ENCODE data around the gene CISTR.
A peak's percentile ranks its signal among the peaks of the same experiment; 100 is the strongest.
"Not testable (repeated sequence)": the region's sequence is repeated elsewhere in the genome, so short reads cannot be mapped to it uniquely, and the experiment has no call there.

CISTR gene

DNA sequence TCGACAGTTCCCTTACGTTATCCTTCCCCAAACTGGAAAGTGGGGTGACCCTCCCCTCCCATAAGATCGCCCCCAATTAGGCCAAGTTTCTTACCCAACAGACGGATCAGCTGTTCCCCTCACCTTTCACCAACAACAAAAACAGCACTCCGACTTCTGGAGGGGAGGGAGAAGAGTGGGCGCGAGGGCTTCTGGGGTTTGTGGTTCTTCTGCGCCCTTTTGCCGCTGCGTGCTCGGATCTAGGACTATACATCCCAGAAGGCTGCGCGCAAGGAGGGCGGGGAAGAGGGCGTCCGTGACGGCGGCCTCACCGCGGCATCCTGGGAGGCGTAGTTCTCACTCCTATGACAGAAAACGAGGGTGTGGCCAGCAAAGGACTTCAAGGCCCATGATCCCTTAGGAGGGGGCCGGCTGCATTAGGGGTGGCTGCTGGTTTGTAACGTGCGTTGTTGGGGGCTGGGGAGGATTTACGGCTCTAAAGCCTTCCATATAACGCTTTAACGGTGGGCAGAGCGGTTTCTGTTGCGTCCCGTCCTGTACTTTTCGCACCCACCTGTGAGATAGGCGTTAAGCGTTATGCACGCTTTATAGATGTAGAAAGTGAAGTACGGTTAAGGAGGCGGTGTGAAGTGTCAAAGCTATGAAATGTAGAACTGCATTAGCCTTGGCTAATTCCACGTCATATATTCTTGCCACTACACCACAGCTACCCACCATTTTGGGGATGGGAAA lies 24.3 kb downstream of the CISTR start, which contains the start of gene CALCOCO1:
CALCOCO1 (minus strand) TSS at position 143 of the 732 bp plus-strand sequence. CDS start 2,210 bp downstream, outside the sequence.
- Histone ChIP-seq H3K36me3 (ENCODE audit: insufficient read depth, insufficient read length, low read length) (peaks cover 9% of the 10 kb centered on the region), H3K27me3 (ENCODE audit: insufficient read depth, insufficient read length) (no peaks in the 10 kb centered on the region), H3K9me3 (ENCODE audit: insufficient read depth, low read length) (no peaks in the 10 kb centered on the region), H3K4me3 (ENCODE audit: insufficient read length, low read depth) (peak within 1 kb of the TSS; percentile 74), H3K9ac (ENCODE audit: insufficient read length, low read depth) (peak within 1 kb of the TSS; percentile 65), H3K4me1 (ENCODE audit: insufficient read depth, insufficient read length) (peaks cover 2% of the 10 kb centered on the region)
- no peak for TF ChIP-seq SUZ12 (IDR thresholded peaks at IDR 0.05; ENCODE audit: extremely low read depth, insufficient read depth, insufficient read length)
- TF ChIP-seq YY1 (IDR thresholded peaks at IDR 0.05; ENCODE audit: insufficient read depth, insufficient read length), result peak; percentile 9
- peak; percentile 98 for DNase-seq (ENCODE audit: low read depth, low spot score)

DNA sequence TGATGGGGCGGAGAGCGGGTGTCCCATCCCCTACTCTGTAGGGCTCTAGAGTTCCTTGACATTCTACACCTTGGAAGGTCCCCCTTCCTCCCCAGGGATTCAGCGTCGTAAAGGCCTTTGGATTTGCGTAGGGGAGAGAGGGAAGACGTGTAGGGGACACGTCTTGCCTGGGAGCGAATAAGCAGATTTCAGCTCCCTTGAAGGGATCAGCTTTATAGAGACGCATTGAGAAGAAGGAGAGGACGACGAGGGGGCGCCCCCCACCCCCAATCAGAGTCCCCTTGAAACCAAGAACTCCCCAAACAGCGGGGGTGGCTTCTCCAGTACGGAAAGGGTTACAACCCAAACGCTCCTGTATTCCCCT lies 24.9 kb downstream of the CISTR start:
- no peak for TF ChIP-seq YY1 (IDR thresholded peaks at IDR 0.05; ENCODE audit: insufficient read depth, insufficient read length)
- TF ChIP-seq SUZ12 (IDR thresholded peaks at IDR 0.05; ENCODE audit: extremely low read depth, insufficient read depth, insufficient read length), result no peak
- TF ChIP-seq ZNF274 (IDR thresholded peaks at IDR 0.05; ENCODE audit: low read depth, low read length), result no peak
- H3K9ac ChIP-seq (ENCODE audit: insufficient read length, low read depth), result peak overlapping the region; percentile 52
- H3K9me3 ChIP-seq (ENCODE audit: insufficient read depth, low read length), result no peaks in the 10 kb centered on the region
- H3K36me3 ChIP-seq (ENCODE audit: insufficient read depth, insufficient read length, low read length), result peaks cover 15% of the 10 kb centered on the region
- DNase-seq (ENCODE audit: low read depth, low spot score), result no peak
- H3K4me1 ChIP-seq (ENCODE audit: insufficient read depth, insufficient read length), result peaks cover 2% of the 10 kb centered on the region
- H3K27me3 ChIP-seq (ENCODE audit: insufficient read depth, insufficient read length), result no peaks in the 10 kb centered on the region
- H3K4me3 ChIP-seq (ENCODE audit: insufficient read length, low read depth), result peak overlapping the region; percentile 55

DNA sequence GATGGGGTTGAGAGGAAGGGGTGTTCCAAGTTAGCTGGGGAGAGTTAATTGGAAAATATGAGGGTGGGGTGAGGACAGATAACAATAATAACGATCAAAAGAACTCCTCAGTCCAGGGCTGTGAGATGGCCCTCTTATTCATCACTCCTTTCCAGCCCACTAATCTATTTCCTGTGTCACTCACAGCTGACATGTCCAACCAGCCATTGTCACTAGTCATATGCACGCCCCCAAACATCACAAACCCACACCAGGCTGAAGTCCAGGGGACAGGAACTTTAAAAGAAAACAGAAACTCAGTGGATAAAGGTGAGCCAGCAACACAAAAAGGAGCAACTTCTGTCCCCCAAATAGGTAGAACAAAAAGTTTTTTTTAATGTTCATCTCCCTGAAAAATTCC lies 25.4 kb downstream of the CISTR start:
- no peak overlapping the region for H3K9ac ChIP-seq (ENCODE audit: insufficient read length, low read depth)
- TF ChIP-seq YY1 (IDR thresholded peaks at IDR 0.05; ENCODE audit: insufficient read depth, insufficient read length), result no peak
- TF ChIP-seq ZNF274 (IDR thresholded peaks at IDR 0.05; ENCODE audit: low read depth, low read length), result no peak
- no peak for TF ChIP-seq SUZ12 (IDR thresholded peaks at IDR 0.05; ENCODE audit: extremely low read depth, insufficient read depth, insufficient read length)
- peaks cover 2% of the 10 kb centered on the region for H3K4me1 ChIP-seq (ENCODE audit: insufficient read depth, insufficient read length)
- H3K4me3 ChIP-seq (ENCODE audit: insufficient read length, low read depth), result no peak overlapping the region
- H3K27me3 ChIP-seq (ENCODE audit: insufficient read depth, insufficient read length), result no peaks in the 10 kb centered on the region
- DNase-seq (ENCODE audit: low read depth, low spot score), result no peak
- peaks cover 21% of the 10 kb centered on the region for H3K36me3 ChIP-seq (ENCODE audit: insufficient read depth, insufficient read length, low read length)
- no peaks in the 10 kb centered on the region for H3K9me3 ChIP-seq (ENCODE audit: insufficient read depth, low read length)

DNA sequence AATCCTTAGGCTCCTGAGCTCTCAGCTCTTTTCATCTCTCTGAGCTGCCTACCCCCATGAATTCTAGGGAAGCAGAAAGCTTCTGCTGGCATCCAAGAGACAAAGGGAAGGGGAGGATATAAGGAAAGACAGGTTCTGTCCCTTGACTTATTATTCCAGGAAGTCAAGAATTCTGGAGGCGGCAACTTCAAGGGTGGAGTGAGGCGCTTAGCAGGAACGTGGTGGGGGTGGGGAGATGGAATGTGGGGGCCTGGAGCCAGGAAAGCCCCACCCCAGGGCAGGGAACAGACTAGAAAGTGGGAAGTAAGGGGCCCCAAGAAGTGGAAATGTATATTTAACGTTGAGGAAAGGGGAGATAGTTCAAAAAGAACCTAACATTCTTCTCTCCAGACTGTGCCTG lies 26.0 kb downstream of the CISTR start:
- H3K36me3 ChIP-seq (ENCODE audit: insufficient read depth, insufficient read length, low read length), result peaks cover 24% of the 10 kb centered on the region
- H3K9ac ChIP-seq (ENCODE audit: insufficient read length, low read depth), result no peak overlapping the region
- H3K27me3 ChIP-seq (ENCODE audit: insufficient read depth, insufficient read length), result no peaks in the 10 kb centered on the region
- no peak for DNase-seq (ENCODE audit: low read depth, low spot score)
- no peaks in the 10 kb centered on the region for H3K9me3 ChIP-seq (ENCODE audit: insufficient read depth, low read length)
- H3K4me1 ChIP-seq (ENCODE audit: insufficient read depth, insufficient read length), result peaks cover 2% of the 10 kb centered on the region
- no peak overlapping the region for H3K4me3 ChIP-seq (ENCODE audit: insufficient read length, low read depth)
- TF ChIP-seq ZNF274 (IDR thresholded peaks at IDR 0.05; ENCODE audit: low read depth, low read length) (no peak), SUZ12 (IDR thresholded peaks at IDR 0.05; ENCODE audit: extremely low read depth, insufficient read depth, insufficient read length) (no peak), YY1 (IDR thresholded peaks at IDR 0.05; ENCODE audit: insufficient read depth, insufficient read length) (no peak)

DNA sequence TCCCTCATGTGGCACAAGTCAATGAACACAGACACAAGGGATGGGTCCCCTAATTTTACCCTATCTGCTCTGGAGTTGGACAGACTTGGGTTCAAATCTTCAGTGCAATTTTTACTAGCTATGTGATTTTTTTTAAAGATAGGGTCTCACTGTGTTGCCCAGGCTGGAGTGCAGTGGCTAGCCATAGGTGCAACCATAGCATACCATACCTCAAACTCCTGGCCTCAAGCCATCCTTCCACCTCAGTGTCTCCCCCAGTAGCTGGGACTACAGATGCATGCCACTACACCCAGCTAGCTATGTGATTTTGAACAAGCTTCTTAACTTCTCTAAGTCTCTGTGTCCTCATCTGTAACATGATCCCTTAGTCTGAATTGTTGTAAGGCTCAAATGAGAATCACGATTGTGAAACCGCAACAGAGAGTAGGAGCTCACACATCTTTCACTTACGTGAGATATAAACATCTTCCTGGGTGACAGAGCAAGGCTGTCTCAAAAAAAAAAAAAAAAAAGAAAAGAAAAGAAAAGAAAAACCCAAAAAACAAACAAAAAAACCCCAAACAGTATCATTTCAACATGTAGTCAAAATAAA lies 29.2 kb downstream of the CISTR start:
- H3K4me3 ChIP-seq (ENCODE audit: insufficient read length, low read depth), result no peak overlapping the region
- peaks cover 2% of the 10 kb centered on the region for H3K4me1 ChIP-seq (ENCODE audit: insufficient read depth, insufficient read length)
- peaks cover 27% of the 10 kb centered on the region for H3K36me3 ChIP-seq (ENCODE audit: insufficient read depth, insufficient read length, low read length)
- H3K9me3 ChIP-seq (ENCODE audit: insufficient read depth, low read length), result no peaks in the 10 kb centered on the region
- DNase-seq (ENCODE audit: low read depth, low spot score), result no peak
- TF ChIP-seq ZNF274 (IDR thresholded peaks at IDR 0.05; ENCODE audit: low read depth, low read length) (no peak), SUZ12 (IDR thresholded peaks at IDR 0.05; ENCODE audit: extremely low read depth, insufficient read depth, insufficient read length) (no peak), YY1 (IDR thresholded peaks at IDR 0.05; ENCODE audit: insufficient read depth, insufficient read length) (no peak)
- H3K9ac ChIP-seq (ENCODE audit: insufficient read length, low read depth), result no peak overlapping the region
- H3K27me3 ChIP-seq (ENCODE audit: insufficient read depth, insufficient read length), result no peaks in the 10 kb centered on the region

DNA sequence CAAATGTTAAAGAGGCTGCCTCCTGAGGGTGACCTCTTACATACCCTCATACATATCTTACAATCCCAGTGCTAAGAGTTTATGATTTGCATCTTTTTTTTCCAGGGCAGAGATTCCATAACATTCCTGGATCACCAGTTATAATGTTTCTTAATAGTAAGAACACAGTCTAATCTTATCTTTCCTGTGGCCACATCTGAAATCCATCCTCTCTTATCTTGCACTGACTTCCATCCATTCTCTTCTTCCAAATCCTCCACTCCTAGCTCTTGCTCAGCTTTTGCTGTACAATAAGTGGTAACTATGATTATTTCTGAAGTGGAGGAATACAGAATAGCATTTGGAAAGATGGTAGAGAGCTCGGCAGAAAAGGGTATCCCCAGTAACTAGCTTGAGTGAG lies 30.8 kb downstream of the CISTR start:
- Histone ChIP-seq H3K9me3 (ENCODE audit: insufficient read depth, low read length) (no peaks in the 10 kb centered on the region), H3K4me3 (ENCODE audit: insufficient read length, low read depth) (no peak overlapping the region), H3K4me1 (ENCODE audit: insufficient read depth, insufficient read length) (peaks cover 2% of the 10 kb centered on the region), H3K36me3 (ENCODE audit: insufficient read depth, insufficient read length, low read length) (peaks cover 27% of the 10 kb centered on the region), H3K27me3 (ENCODE audit: insufficient read depth, insufficient read length) (no peaks in the 10 kb centered on the region), H3K9ac (ENCODE audit: insufficient read length, low read depth) (no peak overlapping the region)
- DNase-seq (ENCODE audit: low read depth, low spot score), result no peak
- TF ChIP-seq YY1 (IDR thresholded peaks at IDR 0.05; ENCODE audit: insufficient read depth, insufficient read length) (no peak), ZNF274 (IDR thresholded peaks at IDR 0.05; ENCODE audit: low read depth, low read length) (no peak), SUZ12 (IDR thresholded peaks at IDR 0.05; ENCODE audit: extremely low read depth, insufficient read depth, insufficient read length) (no peak)

DNA sequence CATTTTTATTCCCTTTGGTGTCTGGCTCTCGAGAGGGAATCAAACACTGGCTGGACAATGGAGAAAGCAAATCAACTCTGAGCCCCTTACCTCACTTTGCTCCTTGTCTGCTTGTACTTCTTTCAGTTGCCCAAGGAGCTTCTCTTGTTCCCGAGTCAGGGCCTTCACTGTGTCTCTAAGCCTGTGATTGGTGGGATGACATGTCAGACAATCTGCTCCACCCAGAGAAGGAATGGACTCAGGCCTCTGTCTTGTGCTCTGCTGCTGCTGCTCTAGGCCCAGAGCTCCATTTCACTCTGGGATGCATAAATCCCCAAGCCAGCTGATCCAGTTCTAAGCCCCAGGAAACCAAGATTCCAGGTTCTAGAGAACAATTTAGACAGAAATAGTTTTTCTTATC lies 32.1 kb downstream of the CISTR start:
- H3K4me3 ChIP-seq (ENCODE audit: insufficient read length, low read depth), result no peak overlapping the region
- no peak overlapping the region for H3K9ac ChIP-seq (ENCODE audit: insufficient read length, low read depth)
- DNase-seq (ENCODE audit: low read depth, low spot score), result no peak
- H3K36me3 ChIP-seq (ENCODE audit: insufficient read depth, insufficient read length, low read length), result peaks cover 33% of the 10 kb centered on the region
- H3K27me3 ChIP-seq (ENCODE audit: insufficient read depth, insufficient read length), result no peaks in the 10 kb centered on the region
- TF ChIP-seq ZNF274 (IDR thresholded peaks at IDR 0.05; ENCODE audit: low read depth, low read length) (no peak), SUZ12 (IDR thresholded peaks at IDR 0.05; ENCODE audit: extremely low read depth, insufficient read depth, insufficient read length) (no peak), YY1 (IDR thresholded peaks at IDR 0.05; ENCODE audit: insufficient read depth, insufficient read length) (no peak)
- H3K4me1 ChIP-seq (ENCODE audit: insufficient read depth, insufficient read length), result peaks cover 2% of the 10 kb centered on the region
- no peaks in the 10 kb centered on the region for H3K9me3 ChIP-seq (ENCODE audit: insufficient read depth, low read length)

DNA sequence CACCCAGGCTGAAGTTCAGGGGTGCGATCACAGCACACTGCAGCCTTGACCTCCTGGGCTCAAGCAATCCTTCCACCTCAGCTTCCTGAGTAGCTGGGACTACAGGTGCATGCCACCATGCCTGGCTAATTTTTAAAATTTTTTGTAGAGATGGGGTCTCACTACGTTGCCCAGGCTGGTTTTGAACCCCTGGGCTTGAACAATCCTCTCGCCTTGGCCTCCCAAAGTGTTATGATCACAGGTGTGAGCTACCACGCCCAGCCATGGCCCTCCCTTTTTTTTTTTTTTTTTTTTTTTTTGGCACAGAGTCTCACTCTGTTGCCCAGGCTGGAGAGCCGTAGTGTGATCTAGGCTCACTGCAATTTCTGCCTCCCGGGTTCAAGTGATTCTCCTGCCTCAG lies 33.2 kb downstream of the CISTR start:
- H3K4me3 ChIP-seq (ENCODE audit: insufficient read length, low read depth); H3K9me3 ChIP-seq (ENCODE audit: insufficient read depth, low read length); H3K9ac ChIP-seq (ENCODE audit: insufficient read length, low read depth); H3K4me1 ChIP-seq (ENCODE audit: insufficient read depth, insufficient read length); H3K27me3 ChIP-seq (ENCODE audit: insufficient read depth, insufficient read length); DNase-seq (ENCODE audit: low read depth, low spot score): not testable (repeated sequence)
- H3K36me3 ChIP-seq (ENCODE audit: insufficient read depth, insufficient read length, low read length), result peaks cover 32% of the 10 kb centered on the region

Data from NT2/D1 (cell line).